ENCODE measurements around the gene SLCO4A1.

Gene SLCO4A1

DNA sequence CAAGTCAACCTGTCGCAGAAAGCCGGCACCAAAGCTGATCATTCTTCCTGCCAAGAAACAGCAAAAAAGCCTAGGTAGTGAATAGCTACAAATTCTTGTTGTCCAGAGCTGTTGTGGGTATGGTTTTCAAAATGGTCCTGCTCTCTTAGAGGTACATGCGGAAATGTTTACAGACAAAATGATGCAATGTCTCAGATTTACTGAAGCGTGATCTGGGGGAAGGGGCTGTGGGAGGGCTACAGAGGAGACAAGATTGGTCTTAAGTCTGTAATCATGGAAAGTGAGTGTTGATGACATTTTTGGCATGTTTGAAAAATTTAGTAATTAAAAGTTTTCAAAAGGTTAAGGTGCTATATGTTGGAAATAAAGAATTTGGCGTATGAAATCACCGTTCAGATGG, 72.5 kb downstream of the SLCO4A1 start:
- Histone ChIP-seq H3K27ac (no peak overlapping the region), H3K4me1 (ENCODE audit: control insufficient read depth in 1 of 2, insufficient read depth in 1 of 2, low read depth in 1 of 2, low read length in 1 of 2) (no peaks in the 10 kb centered on the region), H3K27me3 (peaks cover 19% of the 10 kb centered on the region), H3K9me3 (no peaks in the 10 kb centered on the region), H3K4me3 (ENCODE audit: low read depth in 1 of 2, low read length in 1 of 2) (no peak overlapping the region), H3K36me3 (no peaks in the 10 kb centered on the region)
- TF ChIP-seq, protein P1, sequence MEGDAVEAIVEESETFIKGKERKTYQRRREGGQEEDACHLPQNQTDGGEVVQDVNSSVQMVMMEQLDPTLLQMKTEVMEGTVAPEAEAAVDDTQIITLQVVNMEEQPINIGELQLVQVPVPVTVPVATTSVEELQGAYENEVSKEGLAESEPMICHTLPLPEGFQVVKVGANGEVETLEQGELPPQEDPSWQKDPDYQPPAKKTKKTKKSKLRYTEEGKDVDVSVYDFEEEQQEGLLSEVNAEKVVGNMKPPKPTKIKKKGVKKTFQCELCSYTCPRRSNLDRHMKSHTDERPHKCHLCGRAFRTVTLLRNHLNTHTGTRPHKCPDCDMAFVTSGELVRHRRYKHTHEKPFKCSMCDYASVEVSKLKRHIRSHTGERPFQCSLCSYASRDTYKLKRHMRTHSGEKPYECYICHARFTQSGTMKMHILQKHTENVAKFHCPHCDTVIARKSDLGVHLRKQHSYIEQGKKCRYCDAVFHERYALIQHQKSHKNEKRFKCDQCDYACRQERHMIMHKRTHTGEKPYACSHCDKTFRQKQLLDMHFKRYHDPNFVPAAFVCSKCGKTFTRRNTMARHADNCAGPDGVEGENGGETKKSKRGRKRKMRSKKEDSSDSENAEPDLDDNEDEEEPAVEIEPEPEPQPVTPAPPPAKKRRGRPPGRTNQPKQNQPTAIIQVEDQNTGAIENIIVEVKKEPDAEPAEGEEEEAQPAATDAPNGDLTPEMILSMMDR (IDR thresholded peaks at IDR 0.05) = no peak

- H3K4me1 ChIP-seq (ENCODE audit: control insufficient read depth in 1 of 2, insufficient read depth in 1 of 2, low read depth in 1 of 2, low read length in 1 of 2) = no peaks in the 10 kb centered on the region
- H3K27ac ChIP-seq = no peak overlapping the region
- H3K27me3 ChIP-seq = peaks cover 15% of the 10 kb centered on the region
- no peaks in the 10 kb centered on the region for H3K9me3 ChIP-seq
- TF ChIP-seq, protein P1 (IDR thresholded peaks at IDR 0.05) = no peak
- H3K36me3 ChIP-seq = no peaks in the 10 kb centered on the region
- H3K4me3 ChIP-seq (ENCODE audit: low read depth in 1 of 2, low read length in 1 of 2) = no peak overlapping the region
These were observed 72.9 kb downstream of the SLCO4A1 start for GRCh38 chr20:62715201-62715600.

- TF ChIP-seq, protein P1 (IDR thresholded peaks at IDR 0.05) = no peak
- no peak overlapping the region for H3K27ac ChIP-seq
These were observed 74.1 kb downstream of the SLCO4A1 start for GRCh38 chr20:62716198-62716940.

DNA sequence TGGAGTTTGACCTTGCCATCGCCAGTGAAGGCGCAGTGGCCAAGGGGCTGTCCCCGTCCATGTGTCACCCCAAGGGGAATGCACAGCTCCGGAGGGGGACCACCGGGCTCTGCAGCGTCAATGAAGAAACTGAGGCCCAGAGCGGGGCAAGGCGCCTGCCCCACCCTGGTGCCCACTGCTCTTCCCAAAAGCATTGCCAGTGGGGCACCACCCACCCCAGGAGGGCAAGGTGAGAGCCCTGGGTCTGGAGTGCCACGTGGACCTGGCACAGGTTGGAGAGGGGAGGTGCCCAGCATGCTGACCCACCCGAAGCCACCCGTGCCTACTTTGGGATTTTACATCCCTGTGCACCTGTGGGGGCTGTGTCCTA, 74.6 kb downstream of the SLCO4A1 start:
- Histone ChIP-seq H3K36me3 (no peaks in the 10 kb centered on the region), H3K9me3 (no peaks in the 10 kb centered on the region), H3K4me3 (ENCODE audit: low read depth in 1 of 2, low read length in 1 of 2) (no peak overlapping the region), H3K27ac (no peak overlapping the region), H3K4me1 (ENCODE audit: control insufficient read depth in 1 of 2, insufficient read depth in 1 of 2, low read depth in 1 of 2, low read length in 1 of 2) (no peaks in the 10 kb centered on the region), H3K27me3 (no peaks in the 10 kb centered on the region)
- TF ChIP-seq, protein P1 (IDR thresholded peaks at IDR 0.05) = no peak

More at GRCh38 chr20:62716198-62716940, 74.1 kb downstream of the SLCO4A1 start:
- peaks cover 3% of the 10 kb centered on the region for H3K27me3 ChIP-seq
- no peaks in the 10 kb centered on the region for H3K9me3 ChIP-seq
- H3K4me3 ChIP-seq (ENCODE audit: low read depth in 1 of 2, low read length in 1 of 2) = no peak overlapping the region
- H3K4me1 ChIP-seq (ENCODE audit: control insufficient read depth in 1 of 2, insufficient read depth in 1 of 2, low read depth in 1 of 2, low read length in 1 of 2) = no peaks in the 10 kb centered on the region
- H3K36me3 ChIP-seq = no peaks in the 10 kb centered on the region

GRCh38 chr20:62717933-62718332, 75.6 kb downstream of the SLCO4A1 start:
- no peak overlapping the region for H3K4me3 ChIP-seq (ENCODE audit: low read depth in 1 of 2, low read length in 1 of 2)
- H3K36me3 ChIP-seq = no peaks in the 10 kb centered on the region
- TF ChIP-seq, protein P1 (IDR thresholded peaks at IDR 0.05) = no peak
- no peaks in the 10 kb centered on the region for H3K27me3 ChIP-seq
- H3K27ac ChIP-seq = no peak overlapping the region
- no peaks in the 10 kb centered on the region for H3K4me1 ChIP-seq (ENCODE audit: control insufficient read depth in 1 of 2, insufficient read depth in 1 of 2, low read depth in 1 of 2, low read length in 1 of 2)
- H3K9me3 ChIP-seq = no peaks in the 10 kb centered on the region
